Midbrain (tissue), 1 donor: ENCODE data around the gene UIMC1.

Experiments
- DNase-seq: peaks from one replicate; lab custom pipeline; 2025; lab: John Stamatoyannopoulos, UW

The UIMC1 gene

DNA sequence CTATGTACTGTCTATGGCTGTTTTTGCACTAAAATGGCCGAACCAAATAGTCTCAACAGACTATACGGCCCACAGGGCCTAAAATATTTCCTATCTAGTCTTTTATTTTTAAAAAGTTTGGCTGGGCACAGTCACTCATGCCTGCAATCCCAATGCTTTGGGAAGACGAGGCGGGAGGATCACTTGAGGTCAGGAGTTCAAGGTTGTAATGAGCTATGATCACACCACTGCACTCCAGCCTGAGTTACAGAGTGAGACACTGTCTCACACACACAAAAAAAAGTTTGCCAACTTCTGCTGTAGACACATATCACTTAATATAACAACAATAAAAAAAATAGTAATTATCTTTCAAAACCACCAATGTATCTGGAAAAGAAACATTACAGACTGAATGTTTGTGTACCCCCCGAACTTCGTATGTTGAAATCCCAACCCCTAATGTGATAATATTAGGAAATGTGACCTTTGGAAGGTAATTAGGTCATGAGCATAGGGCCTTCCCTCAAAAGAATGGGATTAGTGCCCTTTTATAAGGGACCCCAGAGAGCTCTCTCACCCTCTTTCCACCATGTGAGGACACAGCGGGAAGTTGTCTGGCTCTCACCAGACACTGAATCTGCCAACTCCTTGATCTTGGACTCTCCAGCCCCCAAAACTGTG, 53.9 kb downstream of the UIMC1 start:
- no peak for DNase-seq

DNA sequence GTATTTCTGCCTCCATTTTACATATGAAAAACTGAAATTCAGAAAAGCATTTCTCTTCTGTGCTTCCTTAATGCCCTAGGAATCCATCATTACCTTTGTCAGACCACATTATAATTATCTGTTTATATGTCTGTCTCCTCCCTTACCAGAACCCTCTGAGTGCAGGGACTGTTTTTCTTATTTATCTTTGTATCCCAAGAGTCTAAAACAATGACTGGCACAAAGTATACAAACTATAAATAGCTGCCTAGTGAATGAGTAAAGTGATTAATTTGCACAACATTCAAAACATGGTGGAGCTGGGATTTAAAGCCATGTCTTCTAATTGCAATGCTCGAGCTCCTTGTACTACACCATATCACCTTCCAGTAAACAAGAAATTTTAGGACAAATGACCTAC, 58.1 kb downstream of the UIMC1 start:
- no peak for DNase-seq

DNA sequence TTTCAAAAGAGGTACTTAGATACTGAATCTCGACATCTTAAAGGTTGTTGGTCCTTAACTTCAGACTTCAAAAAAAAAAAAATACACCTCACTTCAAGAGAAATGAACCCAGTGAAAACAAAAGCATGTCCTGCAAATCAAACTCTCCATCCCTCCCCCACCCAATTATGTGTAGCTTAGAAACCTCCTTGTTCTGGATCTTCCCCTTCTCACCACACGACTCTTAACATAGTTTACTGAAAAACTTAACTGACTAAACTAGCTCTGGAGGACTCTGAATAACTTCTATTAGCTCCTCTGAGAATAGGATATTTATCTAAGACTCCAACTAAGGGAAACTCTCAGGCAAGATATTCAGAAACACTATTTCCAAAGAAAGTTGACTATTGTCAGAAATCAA, 58.7 kb downstream of the UIMC1 start:
- DNase-seq: no peak

DNA sequence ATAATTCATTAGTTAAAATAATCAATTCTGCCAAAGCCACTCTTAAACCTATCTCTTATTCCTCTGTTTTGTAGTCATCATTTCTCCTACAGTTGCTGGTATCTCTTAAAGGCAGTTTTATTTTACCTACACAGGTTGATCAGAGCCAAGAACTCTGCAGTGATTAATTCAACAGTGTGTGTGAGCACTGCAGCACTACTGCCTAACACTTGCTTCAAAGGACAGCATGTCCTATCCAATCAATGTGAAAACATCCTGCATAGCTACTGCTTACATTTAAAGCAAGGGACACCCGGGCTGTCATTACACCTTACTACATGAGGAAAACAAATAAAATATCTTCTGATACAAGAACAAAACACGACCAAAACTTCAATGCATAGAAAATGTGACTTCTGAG, 62.3 kb downstream of the UIMC1 start:
- no peak for DNase-seq

DNA sequence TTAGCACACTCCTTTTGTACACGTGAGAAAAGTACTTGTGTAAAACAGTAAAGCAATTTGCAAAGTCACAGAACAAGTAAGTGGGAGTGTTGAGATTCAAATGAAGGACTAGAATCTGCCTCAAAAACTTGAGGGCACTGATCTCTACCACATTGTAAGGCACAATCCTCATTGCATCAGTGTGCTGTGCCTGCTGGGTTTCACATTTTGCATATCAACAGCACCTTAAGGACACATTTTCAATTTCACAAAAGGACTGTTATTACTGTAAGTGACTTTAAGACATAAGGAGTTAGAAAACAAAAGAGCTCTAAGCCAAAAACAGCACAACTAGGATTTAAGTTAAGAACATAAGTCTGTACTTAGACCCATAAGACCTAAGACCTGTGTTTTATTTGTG, 62.8 kb downstream of the UIMC1 start:
- DNase-seq: no peak

DNA sequence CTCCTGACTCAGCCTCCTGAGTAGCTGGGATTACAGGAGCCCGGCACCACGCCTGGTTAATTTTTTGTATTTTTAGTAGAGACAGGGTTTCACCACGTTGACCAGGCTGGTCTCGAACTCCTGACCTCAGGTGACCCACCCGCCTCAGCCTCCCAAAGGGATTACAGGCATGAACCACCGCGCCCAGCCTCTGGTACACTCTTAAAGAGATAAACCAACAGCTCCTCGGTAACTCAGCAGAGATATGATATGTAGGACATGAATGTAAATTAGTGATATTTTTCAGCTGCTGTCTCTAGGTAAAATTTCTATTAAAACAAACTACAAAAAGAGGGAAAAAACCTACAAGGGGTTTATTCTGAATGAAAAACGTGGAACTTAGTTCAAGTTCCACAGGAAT, 64.6 kb downstream of the UIMC1 start:
- no peak for DNase-seq

DNA sequence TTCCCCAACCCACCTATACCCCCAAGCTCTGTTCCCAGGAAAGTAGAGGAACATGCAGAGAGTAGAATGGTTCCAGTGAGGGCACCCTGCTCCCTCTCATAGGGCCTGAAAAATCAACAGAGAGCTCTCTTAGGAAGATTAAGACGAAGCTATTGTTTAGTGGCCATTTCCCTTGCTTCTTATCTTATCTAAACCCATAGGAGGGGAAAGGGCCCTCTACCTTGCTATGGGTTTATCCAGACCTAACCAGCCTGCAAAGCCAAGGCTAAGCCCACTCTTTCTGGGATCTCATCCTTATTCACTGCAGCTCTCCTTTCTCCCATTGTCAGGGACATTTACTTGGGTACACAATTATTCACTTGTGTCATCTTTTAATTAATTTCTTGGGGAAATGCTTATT, 68.1 kb downstream of the UIMC1 start:
- no peak for DNase-seq

DNA sequence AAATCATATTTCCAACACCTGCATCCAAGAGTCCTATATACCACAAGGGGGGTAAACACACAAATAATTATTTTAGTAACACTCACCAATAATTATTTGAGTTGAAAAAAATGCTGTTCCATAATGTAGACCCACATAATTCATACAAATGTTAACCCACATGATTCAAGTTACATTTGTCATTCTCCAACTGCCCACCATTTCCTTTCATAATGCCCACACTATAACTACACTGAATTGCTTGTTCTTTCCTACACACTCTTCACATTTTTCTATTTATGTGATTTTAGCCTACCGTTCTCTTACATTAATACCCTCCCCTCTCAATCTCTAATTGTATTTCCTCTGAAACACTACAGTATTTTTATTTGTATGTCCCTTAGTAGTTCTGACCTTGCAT, 71.6 kb downstream of the UIMC1 start:
- DNase-seq: no peak

DNA sequence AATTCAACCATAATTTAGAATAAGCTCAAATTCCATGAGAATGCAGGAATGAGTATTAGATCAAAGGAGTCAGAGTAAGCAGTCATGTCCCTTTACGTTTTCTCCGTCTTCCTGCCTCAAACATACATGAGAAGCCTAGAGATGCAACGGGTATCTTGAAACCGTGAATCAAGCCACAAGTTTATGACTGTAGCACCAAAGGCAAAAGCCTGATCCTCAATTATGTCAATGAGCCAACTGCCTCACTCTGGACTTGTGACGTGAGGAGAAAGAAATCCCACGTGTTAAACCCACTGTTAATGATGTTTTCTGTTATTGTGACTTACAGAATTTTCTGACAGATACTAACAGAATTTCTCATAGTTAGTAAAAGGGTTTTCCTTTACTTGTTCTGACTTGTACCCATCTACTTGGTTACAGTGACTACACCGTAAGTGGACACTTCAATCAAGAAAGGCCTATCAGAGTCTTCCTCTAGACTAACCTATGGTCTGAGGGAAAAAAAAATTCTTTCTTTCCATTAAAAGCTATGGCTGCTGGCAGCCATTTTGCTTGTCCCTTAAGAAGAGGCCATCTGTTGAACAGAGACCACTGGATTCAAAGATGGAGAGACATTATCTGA, 72.2 kb downstream of the UIMC1 start:
- no peak for DNase-seq

DNA sequence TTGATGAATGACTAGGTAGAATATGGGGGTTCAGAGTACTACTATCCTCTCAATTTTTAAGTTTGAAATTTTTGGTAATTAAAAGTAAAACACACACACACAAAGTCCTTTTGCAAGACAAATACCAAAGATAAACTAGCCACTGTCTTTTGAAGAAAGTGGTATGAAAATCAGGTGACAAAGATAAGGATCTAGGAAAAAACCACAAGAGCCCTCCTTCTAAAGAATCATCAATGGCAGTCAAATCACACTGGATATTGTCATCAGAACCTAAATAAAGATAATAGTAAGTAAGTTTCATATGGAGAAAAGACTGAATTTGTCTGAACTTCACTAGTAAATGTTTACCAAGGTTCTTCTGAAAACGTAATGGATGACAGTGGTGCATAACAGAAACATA, 76.9 kb downstream of the UIMC1 start:
- DNase-seq: no peak

DNA sequence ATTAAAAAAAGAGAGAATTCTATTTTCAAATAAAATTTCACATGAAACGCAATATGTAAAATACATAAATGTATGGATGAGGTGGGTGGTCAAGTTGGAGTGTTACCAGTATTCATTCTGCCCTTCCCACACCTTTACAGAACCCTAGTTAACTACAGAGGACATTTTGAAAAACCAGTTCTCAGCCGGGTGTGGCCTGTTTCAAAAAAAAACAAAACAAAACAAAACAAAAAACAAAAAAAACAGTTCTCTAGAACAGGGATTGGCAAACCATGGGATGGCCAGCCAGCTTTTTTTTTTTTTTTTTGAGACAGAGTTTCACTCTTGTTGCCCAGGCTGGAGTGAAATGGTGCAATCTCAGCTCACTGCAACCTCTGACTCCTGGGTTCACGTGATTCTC, 79.0 kb downstream of the UIMC1 start:
- no peak for DNase-seq

DNA sequence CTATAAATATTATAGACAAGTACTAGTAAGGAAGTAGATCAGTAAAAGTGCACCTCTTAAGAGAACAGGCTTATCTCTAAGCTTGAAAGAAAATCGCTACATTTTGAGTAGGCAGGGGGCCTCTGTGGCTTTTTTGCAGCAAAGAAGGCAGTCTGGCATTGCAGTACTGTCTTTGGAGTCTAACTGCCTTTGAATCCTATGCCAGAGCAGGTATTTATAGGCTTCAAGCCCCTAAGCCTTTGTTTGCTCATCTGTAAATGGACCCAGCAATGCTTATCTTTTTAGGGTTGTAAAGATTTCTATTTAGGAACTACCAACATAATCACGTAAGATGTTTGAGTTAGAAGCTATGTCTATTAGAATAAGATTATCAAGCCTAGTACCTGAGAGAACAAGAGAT, 83.8 kb downstream of the UIMC1 start:
- no peak for DNase-seq

DNA sequence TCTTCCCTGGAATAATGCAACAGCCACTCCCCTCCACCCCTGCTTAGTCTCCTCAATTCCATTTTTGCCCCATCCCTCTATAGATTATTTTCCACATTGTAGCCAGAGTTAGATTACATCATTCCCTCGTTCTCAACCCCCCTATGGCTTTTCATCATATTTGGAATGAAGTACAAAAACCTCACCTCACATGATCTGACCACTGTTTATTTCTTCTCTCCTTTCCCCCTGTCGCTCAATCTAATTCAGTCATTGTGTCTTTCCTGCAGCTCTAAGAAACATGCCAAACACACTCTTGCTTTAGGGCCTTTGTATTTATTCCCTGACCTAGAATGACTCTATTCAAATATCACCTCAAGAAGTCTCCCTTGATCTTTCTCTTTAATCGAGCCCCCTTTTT, 84.9 kb downstream of the UIMC1 start:
- DNase-seq: no peak

DNA sequence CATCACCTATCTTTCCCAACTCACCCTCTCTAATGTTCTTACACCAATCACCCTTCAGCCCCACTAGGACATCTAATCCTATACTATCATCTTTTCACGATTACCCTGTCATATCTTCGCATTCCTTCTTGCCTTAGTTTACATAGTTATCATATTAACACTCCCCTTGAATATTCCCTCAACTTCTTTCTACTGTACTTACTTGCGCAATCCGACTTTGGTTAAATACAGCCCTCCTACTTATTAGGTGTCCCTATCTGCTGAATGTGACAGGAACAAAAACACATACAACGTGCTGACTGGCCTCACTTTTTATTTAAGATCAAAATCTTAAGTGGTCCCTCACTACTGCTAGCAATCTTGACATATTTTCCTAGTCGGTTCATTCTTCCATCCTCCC, 88.0 kb downstream of the UIMC1 start:
- DNase-seq: no peak

DNA sequence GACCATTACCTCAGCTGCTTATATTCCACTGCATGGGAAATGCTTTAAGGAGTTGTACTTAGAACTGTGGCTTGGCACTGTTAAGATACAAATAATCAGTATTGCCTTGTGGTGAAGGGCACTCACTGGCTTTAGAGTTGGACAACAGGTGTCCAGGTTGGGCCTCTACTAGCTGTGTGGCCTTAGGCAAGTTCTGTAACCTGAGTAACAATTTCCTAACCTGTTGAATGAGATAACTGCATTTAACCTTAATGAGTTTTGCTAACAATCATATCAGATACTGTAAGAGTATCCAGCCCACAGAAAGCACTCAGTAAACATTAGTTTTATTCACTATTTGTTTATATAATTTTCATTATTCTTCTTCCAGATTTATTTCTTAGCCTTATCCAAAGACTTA, 90.2 kb downstream of the UIMC1 start:
- DNase-seq: no peak

DNA sequence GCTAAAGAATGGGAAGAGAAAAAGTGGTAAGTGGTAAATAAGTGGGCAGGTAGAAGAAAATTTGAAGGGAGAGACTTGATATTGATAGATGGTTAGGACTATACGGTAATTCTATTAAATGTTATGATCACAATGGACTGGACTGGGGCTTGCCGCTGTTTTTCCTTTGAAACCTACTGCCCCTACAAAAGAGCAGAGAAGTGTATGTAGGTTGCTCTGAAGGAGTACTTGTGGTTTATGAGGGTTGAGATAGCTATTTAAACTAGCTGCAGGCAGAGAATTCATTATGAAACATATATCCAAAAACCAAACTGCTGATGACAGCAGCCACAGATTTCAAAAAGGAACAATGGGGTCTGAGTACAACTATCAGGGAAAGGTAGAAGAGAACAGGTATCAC, 90.7 kb downstream of the UIMC1 start:
- DNase-seq: no peak

DNA sequence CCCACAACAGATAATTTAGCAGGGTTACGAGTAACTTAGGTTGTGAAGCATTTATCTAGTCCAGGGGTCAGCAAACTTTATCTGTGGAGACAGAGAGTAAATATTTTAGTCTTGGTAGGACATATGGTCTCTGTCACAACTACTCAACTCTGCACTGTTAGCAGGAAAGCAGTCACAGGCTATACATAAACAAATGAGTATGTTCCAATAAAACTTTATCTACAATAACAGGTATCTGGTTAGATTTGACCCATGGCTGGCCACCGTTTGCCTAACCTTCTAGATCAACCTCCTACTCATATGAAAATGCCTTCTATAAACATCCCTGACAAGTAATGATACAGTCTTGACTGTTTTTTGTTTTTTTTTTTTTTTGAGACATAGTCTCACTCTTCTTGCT, 94.5 kb downstream of the UIMC1 start:
- DNase-seq: no peak

DNA sequence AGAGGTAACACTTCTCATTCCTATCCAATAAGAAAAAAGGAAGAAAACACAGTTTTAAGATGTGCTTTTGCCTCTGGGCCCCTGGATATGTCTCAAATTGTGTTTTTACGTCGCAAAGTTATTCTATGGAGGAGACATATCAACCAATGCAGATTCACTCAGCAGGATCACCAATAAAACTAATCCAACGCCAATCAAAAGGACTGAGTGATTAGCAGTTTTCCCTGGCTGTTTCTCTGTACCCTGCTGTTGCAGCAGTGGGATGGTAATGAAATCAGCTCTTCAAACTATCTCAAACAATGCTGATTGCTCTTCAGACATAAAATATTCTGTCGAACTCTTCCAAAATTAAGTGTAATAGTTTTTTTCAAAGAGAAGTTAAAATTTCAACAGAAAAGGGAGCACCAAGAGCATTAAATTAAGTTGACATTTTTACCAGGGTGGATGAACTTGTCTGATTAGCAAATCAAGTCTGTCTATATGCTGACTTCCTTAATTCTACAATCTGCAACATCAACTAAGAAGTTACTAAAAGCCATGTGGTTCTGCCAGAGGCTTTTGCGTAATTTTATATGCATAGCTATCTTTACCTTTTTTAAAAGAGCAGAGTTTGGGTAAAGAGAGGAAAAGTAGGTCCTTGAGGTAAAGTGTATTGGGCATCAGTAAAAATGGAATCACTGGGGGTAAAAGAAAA, 97.8 kb downstream of the UIMC1 start:
- no peak for DNase-seq

DNA sequence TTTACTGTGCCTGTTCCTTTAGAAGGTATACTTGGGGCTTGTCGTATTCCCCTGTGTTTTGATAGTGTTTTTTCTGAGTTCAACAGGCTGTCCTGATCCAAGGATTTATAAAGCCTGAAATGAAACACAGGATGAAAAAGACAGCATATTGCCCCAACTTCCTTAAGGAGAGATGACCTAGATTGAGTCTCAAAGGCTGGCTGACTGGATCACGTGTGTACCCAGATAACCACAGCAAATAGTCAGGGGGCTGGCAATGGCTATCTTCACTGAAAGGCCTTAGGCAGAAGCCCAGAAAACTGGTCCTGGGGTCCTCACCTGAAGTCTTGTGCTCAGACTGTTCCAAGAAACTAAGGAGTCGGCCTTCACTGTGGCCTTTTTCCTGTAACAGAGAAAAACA, 99.8 kb downstream of the UIMC1 start:
- no peak for DNase-seq

DNA sequence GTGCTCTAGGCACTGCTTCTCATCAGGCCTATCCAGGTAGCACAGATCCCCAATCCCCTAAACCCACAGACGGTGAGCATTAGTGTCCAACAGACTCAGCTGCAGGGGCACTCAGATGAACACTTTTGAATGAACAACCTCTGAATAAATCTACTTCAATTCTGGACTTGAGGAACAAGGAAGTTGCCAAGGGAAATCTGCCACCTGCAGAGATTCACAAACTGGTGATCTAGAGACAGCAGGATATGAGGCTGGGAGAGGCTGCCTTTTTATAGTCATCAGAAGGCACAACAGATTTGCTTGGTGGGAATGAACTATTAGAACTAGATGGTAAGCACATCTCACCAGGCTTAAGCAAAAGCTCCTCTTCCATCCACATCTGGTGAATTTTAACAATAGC, 100.5 kb downstream of the UIMC1 start:
- DNase-seq: no peak

DNA sequence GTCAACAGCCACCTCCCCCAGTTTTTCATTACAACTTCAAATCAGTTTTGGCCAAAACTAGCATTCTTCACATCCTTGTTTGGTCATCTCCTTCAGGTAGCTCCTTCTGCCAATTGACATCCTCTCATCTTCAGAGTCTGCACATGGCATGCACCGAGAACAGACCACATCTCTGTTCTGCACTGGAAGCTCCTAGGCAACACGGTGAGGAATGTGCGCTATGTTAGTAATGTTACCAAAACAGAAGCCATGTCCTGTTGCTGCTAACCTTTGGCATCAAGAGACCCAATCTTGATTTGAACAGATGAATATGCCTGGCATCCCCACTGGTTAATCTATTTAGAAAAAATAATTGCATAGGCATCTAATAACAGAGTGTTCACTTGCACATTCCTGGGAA, 102.3 kb downstream of the UIMC1 start:
- no peak for DNase-seq

DNA sequence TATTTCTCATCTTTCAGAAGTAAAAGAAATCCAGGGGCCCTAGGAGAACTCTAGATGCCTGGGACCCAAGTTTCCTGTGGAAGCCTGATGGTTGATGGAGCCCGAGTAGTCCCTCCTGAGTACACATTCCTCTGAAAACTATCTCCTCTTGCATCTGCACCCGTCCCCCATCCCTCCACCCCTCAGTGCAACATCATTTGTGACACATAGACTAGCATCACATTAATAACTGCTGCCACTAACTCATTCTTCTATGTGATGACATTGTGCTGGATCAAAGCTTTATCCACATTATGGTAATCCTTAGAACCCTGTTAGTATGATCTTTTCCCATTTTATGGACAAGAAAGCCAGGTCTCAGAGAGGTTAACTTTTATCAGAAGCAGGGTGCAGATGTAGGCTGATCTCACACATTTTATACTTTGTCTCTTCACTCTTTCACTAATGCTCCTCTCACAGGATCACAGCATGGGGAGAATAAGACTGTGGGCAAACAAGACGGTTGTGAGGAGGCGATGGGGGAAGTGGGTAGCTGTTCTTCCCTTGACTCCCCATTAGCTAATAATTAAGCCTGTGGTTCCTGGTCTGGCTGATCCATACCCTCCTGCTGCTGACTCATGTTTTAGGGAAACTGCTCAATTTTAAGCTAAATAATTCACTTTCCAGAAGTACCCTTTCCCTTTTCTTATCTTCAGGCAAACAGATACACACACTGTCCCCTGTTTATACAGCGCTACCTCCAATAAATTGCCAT, 103.5 kb downstream of the UIMC1 start:
- DNase-seq: no peak
